Activated CD8-positive, alpha-beta T cell treated with anti-CD3 and anti-CD28 coated beads for 36 hours (primary cell): Measurements from ENCODE around the gene GDF7. TPM values are rescaled to one million over a fixed set of nuclear protein-coding genes. Genes with fewer than 3 reads are reported as not detected.
"Not testable (repeated sequence)": the region's sequence is repeated elsewhere in the genome, so short reads cannot be mapped to it uniquely, and the experiment has no call there.

Experiments used
- ATAC-seq: fragments of 200-7000 bp; cut with Tn5 transposase; one replicate; pipeline ENCODE4 v1.10.0; 2021; ENCODE audit warnings: mild to moderate bottlenecking, moderate library complexity
- CTCF ChIA-PET: fragments of 350-600 bp; sonication (Branson Sonifier 250); formaldehyde crosslinking; loops from one replicate; lab custom pipeline; 2021; ENCODE audit warnings: antibody characterized with exemption; lab: Charles Lee
- POLR2A ChIA-PET: fragments of 350-600 bp; sonication (Branson Sonifier 250); formaldehyde crosslinking; loops from one replicate; lab custom pipeline; 2021; ENCODE audit warnings: antibody characterized with exemption; lab: Charles Lee
- DNase-seq: peaks from one replicate; pipeline ENCODE4 v3.0.0-alpha.2; 2020
- H3K27ac Mint-ChIP-seq: one replicate; pipeline ENCODE4 v1.8.0; 2021; ENCODE audit warnings: mild to moderate bottlenecking, mixed read lengths
- H3K27me3 Mint-ChIP-seq: one replicate; pipeline ENCODE4 v1.8.0; 2021; ENCODE audit warnings: mixed read lengths
- H3K36me3 Mint-ChIP-seq: one replicate; pipeline ENCODE4 v1.8.0; 2021; ENCODE audit warnings: low read depth, mixed read lengths
- H3K4me1 Mint-ChIP-seq: one replicate; pipeline ENCODE4 v1.8.0; 2021; ENCODE audit warnings: low read depth, mixed read lengths
- H3K4me3 Mint-ChIP-seq: one replicate; pipeline ENCODE4 v1.8.0; 2021; ENCODE audit warnings: mild to moderate bottlenecking, moderate library complexity, mixed read lengths
- H3K9me3 Mint-ChIP-seq: one replicate; pipeline ENCODE4 v1.8.0; 2021; ENCODE audit warnings: mixed read lengths
- CTCF ChIP-seq: fragments of 200-600 bp; IDR thresholded peaks from one replicate; pipeline ENCODE4 v1.8.0; 2022; ENCODE audit warnings: antibody characterized with exemption, mild to moderate bottlenecking
- intact Hi-C: fragments of 100-400 bp; cut with micrococcal nuclease; formaldehyde crosslinking; loops from one replicate; pipeline ENCODE4 v1.10.0; 2022
- total RNA-seq, 2 experiments: library from RNA; stranded (reverse); gene quantifications; one replicate each; pipeline ENCODE4 v1.2.3, GENCODE V29; 2021

Gene GDF7
- total RNA-seq, 2 experiments from 2014 or later = not detected

- no peak for DNase-seq
- POLR2A ChIA-PET = no interaction called here
- no peak for TF ChIP-seq CTCF
- H3K27me3 Mint-ChIP-seq = no peaks in the 10 kb centered on the region
- H3K4me1 Mint-ChIP-seq = no peaks in the 10 kb centered on the region
- intact Hi-C loops = no loop called here
- no peak overlapping the region for H3K4me3 Mint-ChIP-seq
- H3K27ac Mint-ChIP-seq = no peak overlapping the region
- no peaks in the 10 kb centered on the region for H3K9me3 Mint-ChIP-seq
- ATAC-seq = no peak
- CTCF ChIA-PET = interaction anchor here (0.8 to 1.3 kb wide), 2 partner anchors 46 to 102 kb away, joined by 3 to 5 read pairs; no protein-coding TSS in a partner anchor
- peaks cover 11% of the 10 kb centered on the region for H3K36me3 Mint-ChIP-seq
These were observed 40.7 kb downstream of the GDF7 start for GRCh38 chr2:20707601-20708000.

- POLR2A ChIA-PET, H3K27me3 Mint-ChIP-seq, DNase-seq, H3K9me3 Mint-ChIP-seq, H3K27ac Mint-ChIP-seq, H3K4me3 Mint-ChIP-seq, ATAC-seq, H3K4me1 Mint-ChIP-seq, intact Hi-C loops, CTCF ChIA-PET: not testable (repeated sequence)
- peaks cover 46% of the 10 kb centered on the region for H3K36me3 Mint-ChIP-seq
These were observed 44.7 kb downstream of the GDF7 start for GRCh38 chr2:20711641-20712040.

GRCh38 chr2:20713585-20713984 lies 46.6 kb downstream of the GDF7 start:
- H3K36me3 Mint-ChIP-seq = peaks cover 53% of the 10 kb centered on the region

GRCh38 chr2:20714412-20714811 lies 47.5 kb downstream of the GDF7 start:
- intact Hi-C loops, H3K4me3 Mint-ChIP-seq, H3K27me3 Mint-ChIP-seq, H3K4me1 Mint-ChIP-seq, DNase-seq, H3K27ac Mint-ChIP-seq, POLR2A ChIA-PET, ATAC-seq, CTCF ChIA-PET: not testable (repeated sequence)
- Mint-ChIP-seq H3K36me3 (peaks cover 58% of the 10 kb centered on the region), H3K9me3 (peaks cover 12% of the 10 kb centered on the region)

More at GRCh38 chr2:20713585-20713984, 46.6 kb downstream of the GDF7 start:
- H3K27me3 Mint-ChIP-seq, H3K4me1 Mint-ChIP-seq, CTCF ChIA-PET, H3K27ac Mint-ChIP-seq, ATAC-seq, POLR2A ChIA-PET, DNase-seq, H3K4me3 Mint-ChIP-seq, H3K9me3 Mint-ChIP-seq, intact Hi-C loops: not testable (repeated sequence)

GRCh38 chr2:20716164-20716563 lies 49.2 kb downstream of the GDF7 start:
- DNase-seq, H3K4me1 Mint-ChIP-seq, ATAC-seq, POLR2A ChIA-PET, H3K27me3 Mint-ChIP-seq, H3K4me3 Mint-ChIP-seq, CTCF ChIA-PET, H3K27ac Mint-ChIP-seq, intact Hi-C loops: not testable (repeated sequence)
- peaks cover 14% of the 10 kb centered on the region for H3K9me3 Mint-ChIP-seq
- H3K36me3 Mint-ChIP-seq = peaks cover 68% of the 10 kb centered on the region

GRCh38 chr2:20717641-20718040 lies 50.7 kb downstream of the GDF7 start:
- POLR2A ChIA-PET = no interaction called here
- Mint-ChIP-seq H3K36me3 (peaks cover 75% of the 10 kb centered on the region), H3K27me3 (no peaks in the 10 kb centered on the region), H3K4me3 (no peak overlapping the region), H3K27ac (no peak overlapping the region), H3K4me1 (peaks cover 2% of the 10 kb centered on the region), H3K9me3 (peaks cover 14% of the 10 kb centered on the region)
- no peak for ATAC-seq
- CTCF ChIA-PET = no interaction called here
- intact Hi-C loops = no loop called here
- DNase-seq = no peak
- TF ChIP-seq CTCF = no peak

GRCh38 chr2:20722592-20723240 lies 55.8 kb downstream of the GDF7 start:
- Mint-ChIP-seq H3K9me3 (peaks cover 10% of the 10 kb centered on the region), H3K4me1 (peaks cover 2% of the 10 kb centered on the region), H3K27me3 (no peaks in the 10 kb centered on the region), H3K4me3 (no peak overlapping the region), H3K36me3 (peaks cover 58% of the 10 kb centered on the region), H3K27ac (no peak overlapping the region)
- no peak for TF ChIP-seq CTCF
- ChIA-PET CTCF (no interaction called here), POLR2A (no interaction called here)
- no peak for ATAC-seq
- DNase-seq = no peak
- intact Hi-C loops = no loop called here
